NCI-H2196 treated with DMSO at 0.1 percent for 48 hours (cell line): ENCODE results near the gene WFDC10A.
"Not testable (repeated sequence)": the region's sequence is repeated elsewhere in the genome, so short reads cannot be mapped to it uniquely, and the experiment has no call there.

Experiments
- DNase-seq: peaks from one replicate; lab custom pipeline; 2025; ENCODE audit not compliant: unreplicated experiment; lab: John Stamatoyannopoulos, UW

WFDC10A gene

GRCh38 chr20:45647441-45648050 is 18.0 kb downstream of the WFDC10A start:
- no peak for DNase-seq

- no peak for DNase-seq
Measured at GRCh38 chr20:45649312-45649863, 19.8 kb downstream of the WFDC10A start.

- not testable (repeated sequence) for DNase-seq
Measured at GRCh38 chr20:45651726-45652125, 22.2 kb downstream of the WFDC10A start.

- not testable (repeated sequence) for DNase-seq
Measured at GRCh38 chr20:45657038-45657437, 27.5 kb downstream of the WFDC10A start.

GRCh38 chr20:45670139-45670538 is 40.6 kb downstream of the WFDC10A start, which contains the start of gene WFDC11:
WFDC11 (minus strand) TSS chr20:45670239; CDS start chr20:45650600, 19,639 bp downstream.
- DNase-seq = no peak

GRCh38 chr20:45672765-45673164 is 43.2 kb downstream of the WFDC10A start:
- no peak for DNase-seq

- DNase-seq = no peak
Measured at GRCh38 chr20:45679650-45680049, 50.1 kb downstream of the WFDC10A start.
